ENCODE results near the gene GARIN5B. TPM values are rescaled to one million over a fixed set of nuclear protein-coding genes. Genes with fewer than 3 reads are reported as not detected.

GARIN5B gene
- polyA plus RNA-seq, 1 of the 3 experiments (the other 2 are of a cell fraction), result not detected

- TF ChIP-seq, protein P1, sequence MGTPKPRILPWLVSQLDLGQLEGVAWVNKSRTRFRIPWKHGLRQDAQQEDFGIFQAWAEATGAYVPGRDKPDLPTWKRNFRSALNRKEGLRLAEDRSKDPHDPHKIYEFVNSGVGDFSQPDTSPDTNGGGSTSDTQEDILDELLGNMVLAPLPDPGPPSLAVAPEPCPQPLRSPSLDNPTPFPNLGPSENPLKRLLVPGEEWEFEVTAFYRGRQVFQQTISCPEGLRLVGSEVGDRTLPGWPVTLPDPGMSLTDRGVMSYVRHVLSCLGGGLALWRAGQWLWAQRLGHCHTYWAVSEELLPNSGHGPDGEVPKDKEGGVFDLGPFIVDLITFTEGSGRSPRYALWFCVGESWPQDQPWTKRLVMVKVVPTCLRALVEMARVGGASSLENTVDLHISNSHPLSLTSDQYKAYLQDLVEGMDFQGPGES (IDR thresholded peaks at IDR 0.05; ENCODE audit: low read depth, low read length), result no peak
- no peak for TF ChIP-seq NFIC (IDR thresholded peaks at IDR 0.05; ENCODE audit: borderline replicate concordance)
- no peak for TF ChIP-seq FOXJ3 (CRISPR knock-in tag; IDR thresholded peaks at IDR 0.05)
- no peak for TF ChIP-seq POLR2AphosphoS5 (IDR thresholded peaks at IDR 0.05; ENCODE audit: low read depth, low read length)
These were observed 2.9 kb upstream of the GARIN5B start (continued) for GRCh38 chr19:55365964-55366363.

DNA sequence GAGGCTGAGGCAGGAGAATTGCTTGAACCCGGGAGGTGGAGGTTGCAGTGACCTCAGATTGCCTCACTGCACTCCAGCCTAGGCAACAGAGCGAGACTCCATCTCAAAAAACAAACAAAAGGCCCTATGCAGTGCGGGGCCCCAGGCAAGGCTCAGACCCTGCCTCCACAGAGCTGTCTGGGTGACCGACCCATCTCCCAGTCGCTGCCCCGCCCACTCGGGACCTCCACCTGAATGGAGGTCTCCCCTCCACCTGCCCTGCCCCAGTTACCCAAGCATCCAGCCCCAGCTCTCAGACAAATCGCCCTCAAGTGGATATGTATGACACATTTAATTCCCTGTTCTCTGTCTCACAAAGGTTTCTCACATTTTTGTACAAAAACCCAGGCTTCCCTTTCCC is 2.2 kb upstream of the GARIN5B start:
- Histone ChIP-seq H3K79me2 (ENCODE audit: insufficient read depth) (peaks cover 14% of the 10 kb centered on the region), H3F3A (replicated peaks; ENCODE audit: insufficient read depth) (peaks cover 8% of the 10 kb centered on the region), H3K4me3 (ENCODE audit: low read depth in 2 of 2, low read length in 1 of 2) (no peak overlapping the region), H2AFZ (ENCODE audit: low read depth) (no peak overlapping the region), H3K36me3 (replicated peaks in 1 of 2; ENCODE audit: control insufficient read depth in 1 of 2, insufficient read depth in 2 of 2, low read length in 1 of 2) (peaks cover 0 to 4% of the 10 kb centered on the region in 2 experiments), H3K9me2 (no peaks in the 10 kb centered on the region), H3K9ac (no peak overlapping the region), H3K9me3 (no peaks in the 10 kb centered on the region), H3K4me2 (no peak overlapping the region), H3K27ac (ENCODE audit: low read depth in 2 of 2, low read length in 1 of 2) (no peak overlapping the region), H3K27me3 (ENCODE audit: insufficient read depth) (no peaks in the 10 kb centered on the region), H4K20me1 (ENCODE audit: insufficient read depth) (no peaks in the 10 kb centered on the region), H3K4me1 (ENCODE audit: control insufficient read depth in 1 of 2, insufficient read depth in 2 of 2, low read depth in 1 of 2, low read length in 1 of 2) (peaks cover 0 to 13% of the 10 kb centered on the region in 2 experiments; a peak in 1 of 4 replicates)
- WGBS (ENCODE audit: low lambda C conversion rate), result 95% methylated on average over 5 of the region's 8 CpGs
- POLR2A ChIA-PET, result no interaction called here
- no peak for DNase-seq
- CTCF ChIA-PET, result no interaction called here
- TF ChIP-seq RCOR1 (IDR thresholded peaks at IDR 0.05; ENCODE audit: low read length) (no peak), RAD21 (IDR thresholded peaks at IDR 0.05; ENCODE audit: low read length) (no peak), CHD2 (IDR thresholded peaks at IDR 0.05; ENCODE audit: low read length, partially characterized antibody) (no peak), JUND (IDR thresholded peaks at IDR 0.05) (no peak), TAF1 (IDR thresholded peaks at IDR 0.05; ENCODE audit: borderline replicate concordance, low read depth, low read length) (no peak)
- TF ChIP-seq, protein P2, sequence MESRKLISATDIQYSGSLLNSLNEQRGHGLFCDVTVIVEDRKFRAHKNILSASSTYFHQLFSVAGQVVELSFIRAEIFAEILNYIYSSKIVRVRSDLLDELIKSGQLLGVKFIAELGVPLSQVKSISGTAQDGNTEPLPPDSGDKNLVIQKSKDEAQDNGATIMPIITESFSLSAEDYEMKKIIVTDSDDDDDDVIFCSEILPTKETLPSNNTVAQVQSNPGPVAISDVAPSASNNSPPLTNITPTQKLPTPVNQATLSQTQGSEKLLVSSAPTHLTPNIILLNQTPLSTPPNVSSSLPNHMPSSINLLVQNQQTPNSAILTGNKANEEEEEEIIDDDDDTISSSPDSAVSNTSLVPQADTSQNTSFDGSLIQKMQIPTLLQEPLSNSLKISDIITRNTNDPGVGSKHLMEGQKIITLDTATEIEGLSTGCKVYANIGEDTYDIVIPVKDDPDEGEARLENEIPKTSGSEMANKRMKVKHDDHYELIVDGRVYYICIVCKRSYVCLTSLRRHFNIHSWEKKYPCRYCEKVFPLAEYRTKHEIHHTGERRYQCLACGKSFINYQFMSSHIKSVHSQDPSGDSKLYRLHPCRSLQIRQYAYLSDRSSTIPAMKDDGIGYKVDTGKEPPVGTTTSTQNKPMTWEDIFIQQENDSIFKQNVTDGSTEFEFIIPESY (IDR thresholded peaks at IDR 0.05; ENCODE audit: borderline replicate concordance, low read depth), result no peak

DNA sequence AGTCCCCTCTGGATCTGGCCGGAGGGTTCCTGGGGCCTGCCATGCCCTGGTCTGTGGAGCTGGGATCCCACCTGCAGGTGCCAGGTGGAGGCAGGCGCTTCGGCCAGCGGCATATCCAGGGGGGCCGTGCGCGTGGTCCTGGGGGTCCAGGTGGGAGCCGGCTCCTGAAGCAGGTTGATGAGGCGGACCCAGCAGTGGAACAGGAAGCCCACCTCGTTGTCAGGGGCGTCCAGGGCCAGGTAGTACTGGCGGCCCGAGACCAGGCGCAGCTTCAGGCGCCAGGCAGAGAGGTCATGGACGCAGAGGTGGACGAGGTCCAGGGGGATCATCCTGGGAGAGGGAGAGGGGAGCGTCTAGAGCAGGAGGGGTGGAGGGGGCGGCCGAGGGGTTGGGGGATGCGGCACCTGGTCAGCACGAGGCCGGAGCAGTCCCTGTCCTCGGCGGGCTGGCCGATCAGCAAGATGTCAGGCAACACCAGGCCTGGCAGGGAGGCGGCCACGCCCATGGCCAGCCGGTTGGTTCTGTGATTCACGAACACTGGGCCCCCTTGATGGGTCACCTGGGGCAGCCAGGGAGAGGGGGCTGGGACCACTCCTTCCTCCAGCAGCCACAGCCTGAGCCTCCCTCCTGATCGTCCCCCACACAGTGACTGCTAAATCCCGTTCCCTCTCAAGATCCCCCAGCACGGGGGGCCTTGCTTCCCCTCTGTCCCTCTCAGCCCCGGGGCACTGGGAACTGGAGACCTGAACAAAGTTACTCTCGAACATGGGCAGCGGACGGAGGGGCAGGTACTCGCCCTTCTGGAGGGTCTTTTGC is 678 bp downstream of the GARIN5B start:
- no peaks in the 10 kb centered on the region for H3K9me2 ChIP-seq
- POLR2A ChIA-PET, result interaction anchor here (1.4 kb wide), 1 partner anchor 45 kb away, joined by 5 read pairs; the partner anchor contains the start of gene UBE2S
- no peak overlapping the region for H2AFZ ChIP-seq (ENCODE audit: low read depth)
- no peaks in the 10 kb centered on the region for H3K9me3 ChIP-seq
- no peak overlapping the region for H3K27ac ChIP-seq (ENCODE audit: low read depth in 2 of 2, low read length in 1 of 2)
- no peak overlapping the region for H3K4me2 ChIP-seq
- no peaks in the 10 kb centered on the region for H3K79me2 ChIP-seq (ENCODE audit: insufficient read depth)
- peaks cover 8% of the 10 kb centered on the region for H3F3A ChIP-seq (replicated peaks; ENCODE audit: insufficient read depth)
- no peak for DNase-seq
- H3K4me3 ChIP-seq (ENCODE audit: low read depth in 2 of 2, low read length in 1 of 2), result no peak overlapping the region
- peaks cover 0 to 4% of the 10 kb centered on the region in 2 experiments for H3K36me3 ChIP-seq (replicated peaks in 1 of 2; ENCODE audit: control insufficient read depth in 1 of 2, insufficient read depth in 2 of 2, low read length in 1 of 2)
- peaks cover 0 to 4% of the 10 kb centered on the region in 2 experiments; a peak in 1 of 4 replicates for H3K4me1 ChIP-seq (ENCODE audit: control insufficient read depth in 1 of 2, insufficient read depth in 2 of 2, low read depth in 1 of 2, low read length in 1 of 2)
- 85% methylated on average over 28 of the region's 38 CpGs for WGBS (ENCODE audit: low lambda C conversion rate)
- no peaks in the 10 kb centered on the region for H4K20me1 ChIP-seq (ENCODE audit: insufficient read depth)
- no peaks in the 10 kb centered on the region for H3K27me3 ChIP-seq (ENCODE audit: insufficient read depth)
- no peak overlapping the region for H3K9ac ChIP-seq
- CTCF ChIA-PET, result interaction anchor here (0.6 to 2.0 kb wide), 3 partner anchors 22 to 221 kb away, joined by 3 to 8 read pairs (median 4); partner anchors contain the start of gene TMEM238
- TF ChIP-seq, protein P3, sequence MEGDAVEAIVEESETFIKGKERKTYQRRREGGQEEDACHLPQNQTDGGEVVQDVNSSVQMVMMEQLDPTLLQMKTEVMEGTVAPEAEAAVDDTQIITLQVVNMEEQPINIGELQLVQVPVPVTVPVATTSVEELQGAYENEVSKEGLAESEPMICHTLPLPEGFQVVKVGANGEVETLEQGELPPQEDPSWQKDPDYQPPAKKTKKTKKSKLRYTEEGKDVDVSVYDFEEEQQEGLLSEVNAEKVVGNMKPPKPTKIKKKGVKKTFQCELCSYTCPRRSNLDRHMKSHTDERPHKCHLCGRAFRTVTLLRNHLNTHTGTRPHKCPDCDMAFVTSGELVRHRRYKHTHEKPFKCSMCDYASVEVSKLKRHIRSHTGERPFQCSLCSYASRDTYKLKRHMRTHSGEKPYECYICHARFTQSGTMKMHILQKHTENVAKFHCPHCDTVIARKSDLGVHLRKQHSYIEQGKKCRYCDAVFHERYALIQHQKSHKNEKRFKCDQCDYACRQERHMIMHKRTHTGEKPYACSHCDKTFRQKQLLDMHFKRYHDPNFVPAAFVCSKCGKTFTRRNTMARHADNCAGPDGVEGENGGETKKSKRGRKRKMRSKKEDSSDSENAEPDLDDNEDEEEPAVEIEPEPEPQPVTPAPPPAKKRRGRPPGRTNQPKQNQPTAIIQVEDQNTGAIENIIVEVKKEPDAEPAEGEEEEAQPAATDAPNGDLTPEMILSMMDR (IDR thresholded peaks at IDR 0.05), result no peak
- TF ChIP-seq MAX (IDR thresholded peaks at IDR 0.05; ENCODE audit: low read depth) (no peak), NFIC (IDR thresholded peaks at IDR 0.05; ENCODE audit: borderline replicate concordance) (no peak), TCF12 (IDR thresholded peaks at IDR 0.05) (no peak), GATA2 (CRISPR knock-in tag; IDR thresholded peaks at IDR 0.05) (no peak), MEF2A (IDR thresholded peaks at IDR 0.05; ENCODE audit: borderline replicate concordance, low read depth) (no peak), EP300 (IDR thresholded peaks at IDR 0.05; ENCODE audit: borderline replicate concordance in 1 of 2, low read depth in 1 of 2, low read length in 1 of 2) (no peak), ELF1 (IDR thresholded peaks at IDR 0.05) (no peak), TEAD4 (IDR thresholded peaks at IDR 0.05; ENCODE audit: borderline replicate concordance, insufficient read depth) (no peak), MXI1 (IDR thresholded peaks at IDR 0.05; ENCODE audit: low read depth, low read length) (no peak), FOXJ3 (CRISPR knock-in tag; IDR thresholded peaks at IDR 0.05) (no peak)
- TF ChIP-seq, protein P4, sequence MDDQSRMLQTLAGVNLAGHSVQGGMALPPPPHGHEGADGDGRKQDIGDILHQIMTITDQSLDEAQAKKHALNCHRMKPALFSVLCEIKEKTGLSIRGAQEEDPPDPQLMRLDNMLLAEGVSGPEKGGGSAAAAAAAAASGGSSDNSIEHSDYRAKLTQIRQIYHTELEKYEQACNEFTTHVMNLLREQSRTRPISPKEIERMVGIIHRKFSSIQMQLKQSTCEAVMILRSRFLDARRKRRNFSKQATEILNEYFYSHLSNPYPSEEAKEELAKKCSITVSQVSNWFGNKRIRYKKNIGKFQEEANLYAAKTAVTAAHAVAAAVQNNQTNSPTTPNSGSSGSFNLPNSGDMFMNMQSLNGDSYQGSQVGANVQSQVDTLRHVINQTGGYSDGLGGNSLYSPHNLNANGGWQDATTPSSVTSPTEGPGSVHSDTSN (IDR thresholded peaks at IDR 0.05), result no peak
